ENCODE data around the gene KRTAP11-1.

DNA sequence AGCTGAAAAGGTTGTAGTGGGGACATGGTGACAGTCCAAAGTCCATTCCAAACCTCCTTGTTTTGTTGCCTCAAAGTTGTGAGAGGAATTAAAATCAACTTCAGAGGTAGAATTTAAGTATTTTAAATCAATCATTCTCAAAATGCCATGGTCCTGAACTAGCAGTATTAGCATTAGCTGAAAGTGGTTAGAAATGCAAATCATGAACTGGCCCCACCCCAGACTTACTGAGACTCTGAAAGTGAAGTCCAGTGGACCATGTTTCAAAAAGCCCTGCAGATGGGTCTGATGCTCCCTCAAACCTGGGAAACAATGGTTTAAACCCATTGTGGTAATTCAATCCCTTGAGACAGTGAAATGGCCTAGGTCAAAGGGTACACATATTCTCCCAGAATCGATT, 36.2 kb upstream of the KRTAP11-1 start:
- TF ChIP-seq, protein P1, sequence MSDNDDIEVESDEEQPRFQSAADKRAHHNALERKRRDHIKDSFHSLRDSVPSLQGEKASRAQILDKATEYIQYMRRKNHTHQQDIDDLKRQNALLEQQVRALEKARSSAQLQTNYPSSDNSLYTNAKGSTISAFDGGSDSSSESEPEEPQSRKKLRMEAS (IDR thresholded peaks at IDR 0.05; ENCODE audit: low read depth, low read length) = no peak
- TF ChIP-seq, protein P2, sequence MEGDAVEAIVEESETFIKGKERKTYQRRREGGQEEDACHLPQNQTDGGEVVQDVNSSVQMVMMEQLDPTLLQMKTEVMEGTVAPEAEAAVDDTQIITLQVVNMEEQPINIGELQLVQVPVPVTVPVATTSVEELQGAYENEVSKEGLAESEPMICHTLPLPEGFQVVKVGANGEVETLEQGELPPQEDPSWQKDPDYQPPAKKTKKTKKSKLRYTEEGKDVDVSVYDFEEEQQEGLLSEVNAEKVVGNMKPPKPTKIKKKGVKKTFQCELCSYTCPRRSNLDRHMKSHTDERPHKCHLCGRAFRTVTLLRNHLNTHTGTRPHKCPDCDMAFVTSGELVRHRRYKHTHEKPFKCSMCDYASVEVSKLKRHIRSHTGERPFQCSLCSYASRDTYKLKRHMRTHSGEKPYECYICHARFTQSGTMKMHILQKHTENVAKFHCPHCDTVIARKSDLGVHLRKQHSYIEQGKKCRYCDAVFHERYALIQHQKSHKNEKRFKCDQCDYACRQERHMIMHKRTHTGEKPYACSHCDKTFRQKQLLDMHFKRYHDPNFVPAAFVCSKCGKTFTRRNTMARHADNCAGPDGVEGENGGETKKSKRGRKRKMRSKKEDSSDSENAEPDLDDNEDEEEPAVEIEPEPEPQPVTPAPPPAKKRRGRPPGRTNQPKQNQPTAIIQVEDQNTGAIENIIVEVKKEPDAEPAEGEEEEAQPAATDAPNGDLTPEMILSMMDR (IDR thresholded peaks at IDR 0.05; ENCODE audit: low read depth, low read length) = no peak

Data from NB4 (cell line).